ENCODE results near the gene PKNOX2.

DNA sequence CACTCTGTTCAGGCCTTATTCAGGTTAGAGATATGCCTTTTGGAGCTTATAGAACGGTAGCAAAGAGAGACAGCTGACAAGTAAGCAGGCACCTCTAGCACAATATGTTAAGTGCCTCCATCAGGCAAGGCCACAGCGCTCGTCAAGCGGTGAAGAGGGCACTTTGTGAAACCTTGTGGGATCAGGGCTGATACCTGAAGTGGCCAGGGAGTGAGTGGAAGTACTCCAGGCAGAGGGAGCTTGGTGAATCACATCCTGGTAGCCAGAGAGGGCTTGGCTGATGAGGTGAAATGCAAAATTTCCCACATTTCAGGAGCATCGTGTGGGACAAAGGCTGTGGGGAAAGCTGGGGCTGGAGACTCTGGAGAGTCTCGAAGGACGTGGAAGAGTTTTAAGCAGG, 87.4 kb downstream of the PKNOX2 start:
- TF ChIP-seq, protein P1, sequence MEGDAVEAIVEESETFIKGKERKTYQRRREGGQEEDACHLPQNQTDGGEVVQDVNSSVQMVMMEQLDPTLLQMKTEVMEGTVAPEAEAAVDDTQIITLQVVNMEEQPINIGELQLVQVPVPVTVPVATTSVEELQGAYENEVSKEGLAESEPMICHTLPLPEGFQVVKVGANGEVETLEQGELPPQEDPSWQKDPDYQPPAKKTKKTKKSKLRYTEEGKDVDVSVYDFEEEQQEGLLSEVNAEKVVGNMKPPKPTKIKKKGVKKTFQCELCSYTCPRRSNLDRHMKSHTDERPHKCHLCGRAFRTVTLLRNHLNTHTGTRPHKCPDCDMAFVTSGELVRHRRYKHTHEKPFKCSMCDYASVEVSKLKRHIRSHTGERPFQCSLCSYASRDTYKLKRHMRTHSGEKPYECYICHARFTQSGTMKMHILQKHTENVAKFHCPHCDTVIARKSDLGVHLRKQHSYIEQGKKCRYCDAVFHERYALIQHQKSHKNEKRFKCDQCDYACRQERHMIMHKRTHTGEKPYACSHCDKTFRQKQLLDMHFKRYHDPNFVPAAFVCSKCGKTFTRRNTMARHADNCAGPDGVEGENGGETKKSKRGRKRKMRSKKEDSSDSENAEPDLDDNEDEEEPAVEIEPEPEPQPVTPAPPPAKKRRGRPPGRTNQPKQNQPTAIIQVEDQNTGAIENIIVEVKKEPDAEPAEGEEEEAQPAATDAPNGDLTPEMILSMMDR (IDR thresholded peaks at IDR 0.05), result no peak
- TF ChIP-seq POLR2AphosphoS5 (IDR thresholded peaks at IDR 0.05; ENCODE audit: insufficient read depth in 1 of 2, low read depth in 1 of 2), result no peak
- no peak for TF ChIP-seq POLR2A (IDR thresholded peaks at IDR 0.05)

Measured in vagina (tissue), 2 donors.